K562 (cell line): Measurements from ENCODE around the gene TMEM214. TPM values are rescaled to one million over a fixed set of nuclear protein-coding genes. Genes with fewer than 3 reads are reported as not detected.

Experiments
- ATF1 ChIP-seq, 2 experiments: fragments of 450-650 bp in 1 of 2; IDR thresholded peaks; 2 replicates each; pipeline ENCODE4 v1.6.1; 2016; ENCODE audit warnings: missing compliant biosample characterization in 1 of 2, missing genetic modification characterization in 1 of 2
- DIDO1 ChIP-seq: fragments of 450-650 bp; IDR thresholded peaks from 2 replicates; pipeline ENCODE4 v1.6.1; 2016; ENCODE audit warnings: low read depth, missing biosample characterization, missing genetic modification characterization
- HNRNPL ChIP-seq: fragments of 200-400 bp; formaldehyde crosslinking; IDR thresholded peaks from 2 replicates; pipeline ENCODE4 v1.6.1; 2017; ENCODE audit warnings: low read depth, mild to moderate bottlenecking, low read length
- MAFG ChIP-seq: fragments of 450-650 bp; conservative IDR thresholded peaks from 2 replicates; pipeline ENCODE4 v1.6.1; 2016; ENCODE audit warnings: missing genetic modification characterization, missing compliant biosample characterization
- NFXL1 ChIP-seq: fragments of 450-650 bp; formaldehyde crosslinking; IDR thresholded peaks from 2 replicates; pipeline ENCODE4 v1.4.0; 2021; ENCODE audit warnings: mild to moderate bottlenecking
- ZNF232 ChIP-seq: sonication (generic); formaldehyde crosslinking; IDR thresholded peaks from 2 replicates; pipeline ENCODE4 v1.8.0; 2022; ENCODE audit warnings: mild to moderate bottlenecking, missing genetic modification reagents
- polyA plus RNA-seq, 8 experiments: library from polyadenylated mRNA; depleted of rRNA in 4 of 8; stranded (reverse) in 5 of 8; unstranded in 3 of 8; fragments of >200 nt; fragmentation: Nextera tagmentation in 2 of 8; fragmentation: Illumina TruSeq in 1 of 8; extraction: Ambion mirVana in 2 of 8; extraction: Trizol in 1 of 8; gene quantifications; 2 replicates each; pipeline versions ENCODE4 v1.2.1 to v1.2.3, GENCODE V29; 2011 to 2014; ENCODE audit warnings: inconsistent platforms in 1 of 8, missing spikeins in 1 of 8
- total RNA-seq, 7 experiments: library from RNA; depleted of rRNA in 6 of 7; stranded (reverse); fragments of >200 nt in 6 of 7; fragmentation: Illumina TruSeq in 2 of 7; extraction: Trizol in 2 of 7; gene quantifications; 2 replicates each; pipeline versions ENCODE4 v1.2.1 to v1.2.3, GENCODE V29; 2011 to 2021; ENCODE audit warnings: low replicate concordance in 1 of 7
- TF ChIP-seq, protein P1 (sequence below), 2 experiments: fragments of 450-650 bp in 1 of 2; sonication (generic) in 1 of 2; formaldehyde crosslinking in 1 of 2; IDR thresholded peaks in 1 of 2; conservative IDR thresholded peaks in 1 of 2; 2 replicates each; pipeline versions ENCODE4 v1.6.1 to v1.8.1; 2016 to 2023; ENCODE audit warnings: mild to moderate bottlenecking in 2 of 2, moderate library complexity in 2 of 2, inconsistent platforms in 1 of 2, missing genetic modification reagents in 1 of 2
- TF ChIP-seq, protein P2 (sequence below): fragments of 200-800 bp; sonication (Bioruptor generic); IDR thresholded peaks from 2 replicates; pipeline ENCODE4 v1.6.1; 2016; ENCODE audit warnings: missing genetic modification characterization, missing compliant biosample characterization
- TF ChIP-seq, protein P3 (sequence below): fragments of 450-650 bp; IDR thresholded peaks from 2 replicates; pipeline ENCODE4 v1.6.1; 2016; ENCODE audit warnings: antibody characterized with exemption
- TF ChIP-seq, protein P4 (sequence below): sonication (generic); formaldehyde crosslinking; IDR thresholded peaks from 2 replicates; pipeline ENCODE4 v1.8.0; 2023; ENCODE audit warnings: mild to moderate bottlenecking, missing genetic modification reagents
- TF ChIP-seq, protein P5 (sequence below), 2 experiments: fragments of 450-650 bp; IDR thresholded peaks; 2 replicates each; pipeline ENCODE4 v1.6.1; 2016

TMEM214 gene
- total and polyA plus RNA-seq, 9 of the 15 experiments (the other 6 are each of a cell fraction or from before 2014, with no cell fraction given): 11.4 to 81.4 (median 44.1) TPM

DNA sequence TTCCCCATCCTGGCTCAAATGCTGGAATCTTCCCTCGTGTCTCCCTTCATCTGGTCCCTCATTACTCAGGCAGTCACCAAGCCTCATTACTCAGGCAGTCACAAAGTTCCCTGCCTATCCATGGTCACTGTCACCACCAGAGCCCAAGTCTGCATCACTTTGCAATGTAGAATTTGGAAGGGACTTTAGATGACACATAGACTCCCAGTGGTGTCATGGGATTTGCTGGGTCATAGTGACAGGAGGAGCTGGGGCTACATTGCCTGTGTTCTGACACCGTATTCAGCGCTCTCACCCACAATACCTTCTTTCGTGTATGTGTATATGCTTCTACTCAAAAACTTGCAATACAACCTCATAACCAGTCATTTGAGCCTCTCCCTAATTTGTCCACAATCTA is 43.6 kb downstream of the TMEM214 start (continued):
- TF ChIP-seq, protein P1, sequence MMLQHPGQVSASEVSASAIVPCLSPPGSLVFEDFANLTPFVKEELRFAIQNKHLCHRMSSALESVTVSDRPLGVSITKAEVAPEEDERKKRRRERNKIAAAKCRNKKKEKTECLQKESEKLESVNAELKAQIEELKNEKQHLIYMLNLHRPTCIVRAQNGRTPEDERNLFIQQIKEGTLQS (IDR thresholded peaks at IDR 0.05): peak; percentile 49
- TF ChIP-seq, protein P1 (CRISPR knock-in tag; conservative IDR thresholded peaks at IDR 0.05): no peak
- TF ChIP-seq ZNF232 (CRISPR knock-in tag) (no peak), HNRNPL (no peak), MAFG (peak; percentile 57; the same call in 1 of the 2 replicates), DIDO1 (tag) (no peak), NFXL1 (CRISPR knock-in tag) (no peak), ATF1 (CRISPR knock-in tag; IDR thresholded peaks at IDR 0.05) (no peak), ATF1 (tag; IDR thresholded peaks at IDR 0.05) (no peak)
- TF ChIP-seq, protein P2, sequence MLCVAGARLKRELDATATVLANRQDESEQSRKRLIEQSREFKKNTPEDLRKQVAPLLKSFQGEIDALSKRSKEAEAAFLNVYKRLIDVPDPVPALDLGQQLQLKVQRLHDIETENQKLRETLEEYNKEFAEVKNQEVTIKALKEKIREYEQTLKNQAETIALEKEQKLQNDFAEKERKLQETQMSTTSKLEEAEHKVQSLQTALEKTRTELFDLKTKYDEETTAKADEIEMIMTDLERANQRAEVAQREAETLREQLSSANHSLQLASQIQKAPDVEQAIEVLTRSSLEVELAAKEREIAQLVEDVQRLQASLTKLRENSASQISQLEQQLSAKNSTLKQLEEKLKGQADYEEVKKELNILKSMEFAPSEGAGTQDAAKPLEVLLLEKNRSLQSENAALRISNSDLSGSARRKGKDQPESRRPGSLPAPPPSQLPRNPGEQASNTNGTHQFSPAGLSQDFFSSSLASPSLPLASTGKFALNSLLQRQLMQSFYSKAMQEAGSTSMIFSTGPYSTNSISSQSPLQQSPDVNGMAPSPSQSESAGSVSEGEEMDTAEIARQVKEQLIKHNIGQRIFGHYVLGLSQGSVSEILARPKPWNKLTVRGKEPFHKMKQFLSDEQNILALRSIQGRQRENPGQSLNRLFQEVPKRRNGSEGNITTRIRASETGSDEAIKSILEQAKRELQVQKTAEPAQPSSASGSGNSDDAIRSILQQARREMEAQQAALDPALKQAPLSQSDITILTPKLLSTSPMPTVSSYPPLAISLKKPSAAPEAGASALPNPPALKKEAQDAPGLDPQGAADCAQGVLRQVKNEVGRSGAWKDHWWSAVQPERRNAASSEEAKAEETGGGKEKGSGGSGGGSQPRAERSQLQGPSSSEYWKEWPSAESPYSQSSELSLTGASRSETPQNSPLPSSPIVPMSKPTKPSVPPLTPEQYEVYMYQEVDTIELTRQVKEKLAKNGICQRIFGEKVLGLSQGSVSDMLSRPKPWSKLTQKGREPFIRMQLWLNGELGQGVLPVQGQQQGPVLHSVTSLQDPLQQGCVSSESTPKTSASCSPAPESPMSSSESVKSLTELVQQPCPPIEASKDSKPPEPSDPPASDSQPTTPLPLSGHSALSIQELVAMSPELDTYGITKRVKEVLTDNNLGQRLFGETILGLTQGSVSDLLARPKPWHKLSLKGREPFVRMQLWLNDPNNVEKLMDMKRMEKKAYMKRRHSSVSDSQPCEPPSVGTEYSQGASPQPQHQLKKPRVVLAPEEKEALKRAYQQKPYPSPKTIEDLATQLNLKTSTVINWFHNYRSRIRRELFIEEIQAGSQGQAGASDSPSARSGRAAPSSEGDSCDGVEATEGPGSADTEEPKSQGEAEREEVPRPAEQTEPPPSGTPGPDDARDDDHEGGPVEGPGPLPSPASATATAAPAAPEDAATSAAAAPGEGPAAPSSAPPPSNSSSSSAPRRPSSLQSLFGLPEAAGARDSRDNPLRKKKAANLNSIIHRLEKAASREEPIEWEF (CRISPR knock-in tag): no peak
- TF ChIP-seq, protein P3, sequence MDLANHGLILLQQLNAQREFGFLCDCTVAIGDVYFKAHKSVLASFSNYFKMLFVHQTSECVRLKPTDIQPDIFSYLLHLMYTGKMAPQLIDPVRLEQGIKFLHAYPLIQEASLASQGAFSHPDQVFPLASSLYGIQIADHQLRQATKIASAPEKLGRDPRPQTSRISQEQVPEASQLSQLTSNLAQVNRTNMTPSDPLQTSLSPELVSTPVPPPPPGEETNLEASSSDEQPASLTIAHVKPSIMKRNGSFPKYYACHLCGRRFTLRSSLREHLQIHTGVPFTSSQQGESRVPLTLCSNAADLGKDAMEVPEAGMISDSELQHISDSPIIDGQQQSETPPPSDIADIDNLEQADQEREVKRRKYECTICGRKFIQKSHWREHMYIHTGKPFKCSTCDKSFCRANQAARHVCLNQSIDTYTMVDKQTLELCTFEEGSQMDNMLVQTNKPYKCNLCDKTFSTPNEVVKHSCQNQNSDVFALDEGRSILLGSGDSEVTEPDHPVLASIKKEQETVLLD: no peak
- TF ChIP-seq, protein P4, sequence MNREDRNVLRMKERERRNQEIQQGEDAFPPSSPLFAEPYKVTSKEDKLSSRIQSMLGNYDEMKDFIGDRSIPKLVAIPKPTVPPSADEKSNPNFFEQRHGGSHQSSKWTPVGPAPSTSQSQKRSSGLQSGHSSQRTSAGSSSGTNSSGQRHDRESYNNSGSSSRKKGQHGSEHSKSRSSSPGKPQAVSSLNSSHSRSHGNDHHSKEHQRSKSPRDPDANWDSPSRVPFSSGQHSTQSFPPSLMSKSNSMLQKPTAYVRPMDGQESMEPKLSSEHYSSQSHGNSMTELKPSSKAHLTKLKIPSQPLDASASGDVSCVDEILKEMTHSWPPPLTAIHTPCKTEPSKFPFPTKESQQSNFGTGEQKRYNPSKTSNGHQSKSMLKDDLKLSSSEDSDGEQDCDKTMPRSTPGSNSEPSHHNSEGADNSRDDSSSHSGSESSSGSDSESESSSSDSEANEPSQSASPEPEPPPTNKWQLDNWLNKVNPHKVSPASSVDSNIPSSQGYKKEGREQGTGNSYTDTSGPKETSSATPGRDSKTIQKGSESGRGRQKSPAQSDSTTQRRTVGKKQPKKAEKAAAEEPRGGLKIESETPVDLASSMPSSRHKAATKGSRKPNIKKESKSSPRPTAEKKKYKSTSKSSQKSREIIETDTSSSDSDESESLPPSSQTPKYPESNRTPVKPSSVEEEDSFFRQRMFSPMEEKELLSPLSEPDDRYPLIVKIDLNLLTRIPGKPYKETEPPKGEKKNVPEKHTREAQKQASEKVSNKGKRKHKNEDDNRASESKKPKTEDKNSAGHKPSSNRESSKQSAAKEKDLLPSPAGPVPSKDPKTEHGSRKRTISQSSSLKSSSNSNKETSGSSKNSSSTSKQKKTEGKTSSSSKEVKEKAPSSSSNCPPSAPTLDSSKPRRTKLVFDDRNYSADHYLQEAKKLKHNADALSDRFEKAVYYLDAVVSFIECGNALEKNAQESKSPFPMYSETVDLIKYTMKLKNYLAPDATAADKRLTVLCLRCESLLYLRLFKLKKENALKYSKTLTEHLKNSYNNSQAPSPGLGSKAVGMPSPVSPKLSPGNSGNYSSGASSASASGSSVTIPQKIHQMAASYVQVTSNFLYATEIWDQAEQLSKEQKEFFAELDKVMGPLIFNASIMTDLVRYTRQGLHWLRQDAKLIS (CRISPR knock-in tag): no peak
- TF ChIP-seq, protein P5, sequence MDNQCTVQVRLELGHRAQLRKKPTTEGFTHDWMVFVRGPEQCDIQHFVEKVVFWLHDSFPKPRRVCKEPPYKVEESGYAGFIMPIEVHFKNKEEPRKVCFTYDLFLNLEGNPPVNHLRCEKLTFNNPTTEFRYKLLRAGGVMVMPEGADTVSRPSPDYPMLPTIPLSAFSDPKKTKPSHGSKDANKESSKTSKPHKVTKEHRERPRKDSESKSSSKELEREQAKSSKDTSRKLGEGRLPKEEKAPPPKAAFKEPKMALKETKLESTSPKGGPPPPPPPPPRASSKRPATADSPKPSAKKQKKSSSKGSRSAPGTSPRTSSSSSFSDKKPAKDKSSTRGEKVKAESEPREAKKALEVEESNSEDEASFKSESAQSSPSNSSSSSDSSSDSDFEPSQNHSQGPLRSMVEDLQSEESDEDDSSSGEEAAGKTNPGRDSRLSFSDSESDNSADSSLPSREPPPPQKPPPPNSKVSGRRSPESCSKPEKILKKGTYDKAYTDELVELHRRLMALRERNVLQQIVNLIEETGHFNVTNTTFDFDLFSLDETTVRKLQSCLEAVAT (IDR thresholded peaks at IDR 0.05): peak in 1 of 2 experiments; percentile 40; a peak in 1 of 4 replicates
